Muscle layer of colon (tissue), 2 donors: Measurements from ENCODE around the gene RTL10.

Experiments
- H3K27ac ChIP-seq: one replicate; pipeline ENCODE4 v1.7.0; 2013; ENCODE audit warnings: low read depth, mild to moderate bottlenecking, low read length, moderate library complexity
- H3K27me3 ChIP-seq, 2 donors: one replicate each; pipeline ENCODE4 v1.7.0; 2013; ENCODE audit warnings: low read length in 2 of 2, mild to moderate bottlenecking in 2 of 2; ENCODE audit not compliant: insufficient read depth in 2 of 2, control insufficient read depth in 1 of 2
- H3K36me3 ChIP-seq: one replicate; pipeline ENCODE4 v1.7.0; 2013; ENCODE audit warnings: mild to moderate bottlenecking, low read length; ENCODE audit not compliant: insufficient read depth
- H3K4me1 ChIP-seq: one replicate; pipeline ENCODE4 v1.7.0; 2013; ENCODE audit warnings: mild to moderate bottlenecking, low read length; ENCODE audit not compliant: insufficient read depth
- H3K4me3 ChIP-seq, 2 donors: one replicate each; pipeline ENCODE4 v1.7.0; 2013; ENCODE audit warnings: low read length in 2 of 2, low read depth in 1 of 2, mild to moderate bottlenecking in 1 of 2, moderate library complexity in 1 of 2
- H3K9ac ChIP-seq: one replicate; pipeline ENCODE4 v1.7.0; 2013; ENCODE audit warnings: low read length
- H3K9me3 ChIP-seq: one replicate; pipeline ENCODE4 v1.7.0; 2013; ENCODE audit warnings: mild to moderate bottlenecking, low read length
- donor health status: abdominal sarcoma.
- donor health status: Adenocarcinoma of cecum.

The RTL10 gene

DNA sequence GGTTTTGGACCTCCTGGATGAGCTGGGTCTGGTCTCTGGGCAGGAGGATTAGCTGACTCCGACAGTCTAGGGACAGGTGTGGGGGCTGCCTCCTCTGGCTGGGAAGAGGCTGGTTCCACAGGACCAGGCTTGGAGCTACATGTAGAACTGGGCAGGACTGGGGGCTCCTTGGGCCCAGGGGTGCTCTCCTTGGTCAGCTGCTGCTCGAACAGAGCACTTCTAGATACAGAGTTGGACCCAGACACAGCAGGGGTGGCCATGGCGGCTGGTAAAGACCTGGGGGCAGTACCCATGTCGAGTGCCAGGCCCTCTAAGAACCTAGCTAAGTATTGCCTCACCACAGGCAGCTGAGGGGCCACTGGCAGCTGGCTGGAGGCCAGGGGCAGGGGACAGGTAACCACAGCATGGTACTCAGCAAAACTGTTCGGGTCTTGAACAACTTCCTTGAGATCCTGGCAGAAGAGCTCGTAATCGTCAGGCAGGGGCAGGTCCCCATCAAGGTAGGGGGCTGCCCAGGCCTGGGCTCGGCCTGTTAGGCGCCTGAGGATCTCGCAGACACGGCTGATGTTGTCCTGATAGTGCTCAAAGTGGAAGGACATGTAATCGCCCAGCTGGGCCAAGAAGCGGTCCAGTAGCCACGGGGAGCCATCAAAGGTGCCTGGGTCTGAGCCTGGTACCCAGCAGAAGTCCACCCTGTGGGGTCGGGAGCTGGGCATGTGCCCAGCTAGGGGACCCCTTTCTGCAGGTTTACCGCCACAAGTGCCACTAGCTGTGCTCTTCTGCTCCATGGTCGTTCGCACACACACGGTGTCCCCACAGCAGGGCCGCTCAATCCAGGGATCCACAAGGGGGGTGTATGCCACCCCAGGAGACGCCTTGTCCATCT is 3.1 kb downstream of the RTL10 start:
- H3K36me3 ChIP-seq, result peaks cover 31% of the 10 kb centered on the region
- no peak overlapping the region for H3K9ac ChIP-seq
- no peaks in the 10 kb centered on the region for H3K27me3 ChIP-seq
- no peak overlapping the region for H3K27ac ChIP-seq
- no peaks in the 10 kb centered on the region for H3K9me3 ChIP-seq
- H3K4me1 ChIP-seq, result peaks cover 25% of the 10 kb centered on the region
- no peak overlapping the region for H3K4me3 ChIP-seq

DNA sequence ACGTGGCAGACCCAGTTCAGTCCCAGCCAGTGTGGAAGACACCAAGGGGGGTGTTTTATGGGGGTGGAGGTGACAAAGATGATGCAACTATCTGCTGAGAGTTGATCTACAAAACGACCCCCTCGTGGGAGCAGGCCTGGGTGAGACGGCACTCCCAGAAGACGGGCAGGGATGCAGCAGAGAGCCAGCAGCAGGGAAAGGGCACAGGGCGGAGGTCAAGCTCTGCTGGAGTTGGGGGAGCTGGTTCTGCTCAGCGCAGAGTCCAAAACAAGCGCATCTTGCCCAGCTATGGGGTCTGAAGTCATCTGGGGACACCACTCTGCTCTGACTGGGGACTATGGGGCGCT is 3.9 kb downstream of the RTL10 start:
- Histone ChIP-seq H3K9me3 (no peaks in the 10 kb centered on the region), H3K36me3 (peaks cover 31% of the 10 kb centered on the region), H3K4me3 (no peak overlapping the region), H3K27me3 (no peaks in the 10 kb centered on the region), H3K27ac (no peak overlapping the region), H3K9ac (no peak overlapping the region), H3K4me1 (peaks cover 19% of the 10 kb centered on the region)

DNA sequence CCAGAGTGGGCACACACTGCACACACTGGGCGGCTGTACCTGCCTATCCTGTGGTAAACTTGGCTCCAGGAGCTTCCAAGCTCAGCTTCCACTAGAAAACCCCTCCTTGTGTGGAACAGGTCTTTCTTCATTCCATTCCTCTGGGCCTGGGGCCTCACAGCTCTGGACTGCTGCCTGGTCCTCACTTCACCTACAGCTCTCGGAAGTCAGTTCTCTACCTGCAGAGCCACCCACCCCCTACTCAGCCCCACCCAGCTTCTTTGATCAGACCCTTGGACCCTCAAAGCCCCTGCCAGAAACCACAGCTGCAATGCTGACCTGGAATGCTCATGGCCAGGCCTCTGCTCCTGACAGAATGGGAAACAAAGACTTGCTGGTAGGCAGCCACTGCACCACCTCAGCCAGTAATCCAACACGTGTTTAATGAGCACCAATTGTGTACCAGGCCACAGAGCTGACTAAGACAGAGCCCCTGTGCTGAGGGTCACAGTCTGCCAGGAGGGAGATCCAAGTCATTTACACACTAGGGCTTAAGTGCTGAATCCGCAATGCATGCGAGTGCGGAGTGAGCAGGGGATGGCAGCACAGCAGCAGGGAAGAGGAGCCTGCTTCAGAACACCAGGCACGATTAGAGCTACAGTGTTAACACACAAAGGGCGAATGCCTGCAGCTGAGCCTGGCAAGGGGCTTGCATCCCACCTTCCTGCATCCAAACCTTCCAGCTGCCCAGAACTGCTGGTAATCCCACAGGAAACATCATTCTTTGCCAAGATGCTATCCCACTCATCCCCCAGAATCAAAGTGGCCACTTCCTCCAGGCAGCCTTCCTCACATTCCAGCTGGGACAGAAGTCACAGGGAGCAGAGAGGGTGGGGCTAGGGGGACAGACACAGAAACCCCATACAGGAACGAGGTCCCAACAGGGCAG is 4.6 kb downstream of the RTL10 start:
- Histone ChIP-seq H3K4me1 (peaks cover 15% of the 10 kb centered on the region), H3K27ac (no peak overlapping the region), H3K36me3 (peaks cover 31% of the 10 kb centered on the region), H3K27me3 (no peaks in the 10 kb centered on the region), H3K4me3 (no peak overlapping the region), H3K9ac (no peak overlapping the region), H3K9me3 (no peaks in the 10 kb centered on the region)

DNA sequence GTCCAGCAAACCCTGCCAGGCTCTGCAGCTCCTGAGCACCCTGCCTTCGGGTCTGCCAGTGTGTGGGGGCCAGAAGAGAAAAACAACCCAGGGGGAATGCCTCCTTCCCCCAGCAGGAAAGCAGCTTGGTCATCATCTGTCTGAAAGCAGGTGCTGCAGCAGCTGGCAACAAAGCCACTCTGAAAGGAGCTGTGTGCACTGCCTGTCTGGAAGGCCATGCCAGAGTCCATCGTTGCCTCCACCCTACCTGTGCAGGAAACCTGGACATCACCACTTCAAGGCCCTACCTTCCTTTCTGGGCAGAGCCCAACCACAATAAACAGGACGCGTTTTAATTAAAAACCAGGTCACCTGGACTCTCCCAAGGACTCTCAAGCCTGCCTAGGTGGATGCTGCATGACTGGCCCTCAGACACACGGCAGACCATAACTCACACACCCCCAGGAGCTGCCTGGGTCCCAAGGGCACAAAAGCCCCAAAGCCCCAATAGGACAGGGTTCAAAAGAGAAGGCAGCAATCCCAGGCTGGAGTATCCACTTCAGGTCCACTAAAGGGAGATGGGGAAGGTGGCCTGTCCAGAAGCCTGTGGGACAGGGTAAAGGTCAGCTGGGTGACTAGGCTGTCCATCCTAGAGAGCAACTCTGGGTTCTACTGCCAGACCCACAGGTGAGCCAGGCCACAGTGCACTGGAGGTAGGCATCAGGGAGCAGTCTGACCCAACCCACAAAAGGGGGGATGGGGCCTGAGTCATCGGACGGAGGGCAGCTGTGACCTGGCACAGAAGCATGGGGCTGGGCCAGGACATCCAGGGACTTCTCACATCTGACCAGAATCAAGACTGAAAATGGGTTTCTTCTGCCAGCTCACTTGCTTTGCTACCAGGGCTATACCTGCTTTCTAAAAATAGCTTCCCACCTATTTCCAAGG is 6.1 kb downstream of the RTL10 start:
- no peaks in the 10 kb centered on the region for H3K27me3 ChIP-seq
- H3K9ac ChIP-seq, result no peak overlapping the region
- H3K27ac ChIP-seq, result no peak overlapping the region
- peaks cover 12% of the 10 kb centered on the region for H3K4me1 ChIP-seq
- H3K9me3 ChIP-seq, result no peaks in the 10 kb centered on the region
- H3K4me3 ChIP-seq, result no peak overlapping the region
- peaks cover 31% of the 10 kb centered on the region for H3K36me3 ChIP-seq

DNA sequence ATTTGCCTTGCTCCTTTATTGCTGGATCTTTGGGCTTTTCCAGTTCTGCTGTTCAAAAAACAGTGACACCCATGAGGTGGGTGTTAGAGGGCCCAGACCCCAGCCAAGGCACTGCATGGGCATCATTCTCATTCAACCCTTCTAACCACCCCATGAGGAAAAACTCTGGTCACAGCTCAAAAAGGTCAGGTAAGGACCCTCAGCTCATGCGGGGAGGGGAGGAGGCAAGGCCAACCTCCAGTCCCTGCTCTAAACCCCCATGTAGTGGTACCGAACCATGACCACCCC is 7.4 kb downstream of the RTL10 start:
- Histone ChIP-seq H3K9ac (no peak overlapping the region), H3K4me3 (no peak overlapping the region), H3K36me3 (peaks cover 30% of the 10 kb centered on the region), H3K27me3 (no peaks in the 10 kb centered on the region), H3K4me1 (no peaks in the 10 kb centered on the region), H3K27ac (no peak overlapping the region), H3K9me3 (no peaks in the 10 kb centered on the region)

DNA sequence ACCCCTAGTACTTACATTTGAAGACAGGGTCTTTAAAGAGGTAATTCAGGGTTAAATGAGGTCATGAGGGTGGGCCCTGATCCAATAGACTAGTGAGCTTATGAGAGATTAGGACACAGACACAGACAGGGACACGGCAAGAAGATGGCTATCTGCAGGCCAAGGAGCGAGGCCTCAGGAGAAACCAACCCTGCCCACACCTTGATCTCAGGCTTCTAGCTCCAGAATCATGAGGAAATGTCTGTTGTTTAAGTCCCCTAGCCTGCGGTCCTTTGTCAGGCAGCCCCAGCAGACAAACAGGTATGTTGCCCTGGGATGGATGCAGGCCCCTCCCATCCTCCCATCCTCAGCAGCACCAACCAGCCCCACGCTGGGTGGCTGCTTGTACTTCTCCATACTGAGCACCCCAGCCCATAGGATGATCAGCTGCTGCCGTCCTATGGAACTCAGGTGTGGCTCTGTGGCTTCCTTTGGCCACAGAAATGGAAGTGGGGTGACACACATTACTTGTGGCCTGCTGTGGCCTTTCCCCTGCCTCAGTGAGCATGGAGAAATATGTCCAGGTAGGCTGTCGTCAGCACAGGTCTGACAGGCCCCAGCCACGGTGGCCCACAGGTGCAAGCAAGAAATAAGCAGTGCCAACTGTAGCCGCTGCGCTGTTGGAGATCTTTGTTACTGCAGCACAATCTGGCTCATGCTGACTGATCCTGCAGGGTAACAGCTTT is 7.9 kb downstream of the RTL10 start:
- no peak overlapping the region for H3K9ac ChIP-seq
- no peak overlapping the region for H3K27ac ChIP-seq
- peaks cover 25% of the 10 kb centered on the region for H3K36me3 ChIP-seq
- H3K27me3 ChIP-seq, result no peaks in the 10 kb centered on the region
- H3K4me3 ChIP-seq, result no peak overlapping the region
- no peaks in the 10 kb centered on the region for H3K9me3 ChIP-seq
- no peaks in the 10 kb centered on the region for H3K4me1 ChIP-seq

DNA sequence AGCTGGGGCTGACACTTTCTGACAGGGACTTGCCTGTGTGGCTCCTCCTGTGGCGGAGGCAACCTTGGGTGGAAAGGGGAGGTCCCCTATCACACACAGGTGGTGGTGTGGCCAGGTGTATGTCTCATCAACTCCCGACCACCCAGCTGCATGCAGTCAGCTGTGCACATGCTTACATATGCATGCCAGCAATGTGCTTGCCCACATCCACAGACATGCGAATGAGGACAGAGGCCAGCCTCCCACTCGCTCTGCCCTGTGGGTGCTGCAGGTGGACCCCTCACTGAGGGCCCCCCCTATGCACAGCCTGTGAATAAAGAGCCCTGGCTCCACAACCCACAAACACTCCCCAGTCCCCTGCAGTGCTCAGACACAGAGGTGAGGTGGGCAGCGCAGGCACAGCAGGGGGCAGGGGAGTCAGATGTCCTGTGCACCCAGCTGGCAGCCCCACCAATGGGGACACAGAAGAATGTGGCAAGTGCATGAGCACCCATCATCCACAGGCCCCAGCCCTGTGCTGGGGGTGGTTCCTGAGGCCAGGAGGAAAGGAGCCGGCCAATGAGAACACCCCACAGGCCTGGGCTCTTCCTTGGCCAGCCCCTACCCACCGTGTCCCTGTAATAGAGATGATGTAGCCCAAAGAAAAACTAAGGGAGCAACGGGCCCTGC is 9.5 kb downstream of the RTL10 start:
- H3K9me3 ChIP-seq, result no peaks in the 10 kb centered on the region
- H3K27ac ChIP-seq, result no peak overlapping the region
- H3K9ac ChIP-seq, result no peak overlapping the region
- H3K27me3 ChIP-seq, result no peaks in the 10 kb centered on the region
- H3K4me3 ChIP-seq, result no peak overlapping the region
- peaks cover 9% of the 10 kb centered on the region for H3K36me3 ChIP-seq
- H3K4me1 ChIP-seq, result no peaks in the 10 kb centered on the region

DNA sequence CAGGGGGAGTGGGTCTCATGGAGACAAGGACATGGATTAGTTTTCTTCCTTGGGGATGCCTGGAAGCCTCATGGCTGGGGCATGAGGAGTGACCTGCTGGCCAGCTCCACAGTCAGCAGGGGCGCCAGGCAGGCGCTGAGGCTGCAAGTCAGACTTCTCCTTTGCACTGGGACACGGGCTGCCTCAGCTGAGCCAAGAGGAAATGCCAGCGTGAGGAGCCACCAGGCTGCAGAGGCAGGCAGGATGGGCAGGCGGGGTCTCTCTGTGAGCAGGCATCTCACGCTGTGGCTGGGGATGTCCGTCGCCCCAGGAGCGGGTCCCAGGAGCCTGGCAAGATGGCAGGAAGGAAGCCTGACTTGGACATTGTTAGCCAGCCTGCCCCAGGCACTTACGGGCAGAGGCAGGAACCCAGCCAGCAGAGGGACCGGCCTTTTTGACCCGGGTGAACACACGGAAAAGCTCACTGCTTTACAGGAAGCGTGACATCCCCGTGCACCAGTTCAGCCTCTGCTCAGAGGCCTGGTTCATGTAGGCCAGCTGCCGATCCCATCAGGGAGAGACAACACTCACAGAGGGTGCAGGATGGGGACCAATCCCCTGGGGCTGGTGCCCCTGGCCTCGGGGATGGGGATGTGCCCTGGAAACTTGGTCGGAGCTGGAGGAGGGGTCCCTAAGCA is 10.2 kb downstream of the RTL10 start:
- Histone ChIP-seq H3K9ac (no peak overlapping the region), H3K36me3 (peaks cover 2% of the 10 kb centered on the region), H3K4me1 (no peaks in the 10 kb centered on the region), H3K27ac (no peak overlapping the region), H3K4me3 (no peak overlapping the region), H3K9me3 (no peaks in the 10 kb centered on the region), H3K27me3 (no peaks in the 10 kb centered on the region)

DNA sequence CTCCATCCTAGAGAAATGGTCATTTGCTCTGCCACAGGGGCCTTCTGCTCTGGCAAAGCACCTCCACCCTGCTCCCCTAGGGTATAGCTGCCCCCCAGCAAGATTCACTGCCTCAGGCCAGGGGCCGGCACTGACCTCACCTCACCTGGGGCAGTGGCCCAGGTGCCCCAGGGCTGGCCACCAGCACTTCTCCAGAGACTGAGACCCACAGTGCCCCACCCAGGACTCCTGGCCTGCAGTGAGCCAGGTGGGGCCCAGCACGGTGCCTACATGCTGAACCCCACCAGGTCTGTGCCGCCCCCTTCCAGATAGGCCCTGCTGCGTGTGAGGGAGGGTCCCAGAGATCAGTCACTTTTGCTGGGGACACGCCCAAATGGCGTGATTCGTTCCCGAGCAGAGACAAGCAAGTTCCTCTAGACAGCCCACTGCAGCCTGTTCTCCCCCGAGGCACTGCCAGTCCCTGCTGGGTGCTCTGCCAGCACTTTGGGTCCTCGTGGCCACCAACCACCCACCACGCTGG is 10.8 kb downstream of the RTL10 start:
- Histone ChIP-seq H3K27ac (no peak overlapping the region), H3K9ac (no peak overlapping the region), H3K36me3 (no peaks in the 10 kb centered on the region), H3K27me3 (no peaks in the 10 kb centered on the region), H3K9me3 (no peaks in the 10 kb centered on the region), H3K4me1 (no peaks in the 10 kb centered on the region), H3K4me3 (no peak overlapping the region)
